T1000 (cell line): ENCODE data around the gene KRT33B.

Experiments
- DNase-seq: peaks from one replicate; lab custom pipeline; 2025; ENCODE audit warnings: mixed read lengths; lab: John Stamatoyannopoulos, UW

KRT33B gene

DNA sequence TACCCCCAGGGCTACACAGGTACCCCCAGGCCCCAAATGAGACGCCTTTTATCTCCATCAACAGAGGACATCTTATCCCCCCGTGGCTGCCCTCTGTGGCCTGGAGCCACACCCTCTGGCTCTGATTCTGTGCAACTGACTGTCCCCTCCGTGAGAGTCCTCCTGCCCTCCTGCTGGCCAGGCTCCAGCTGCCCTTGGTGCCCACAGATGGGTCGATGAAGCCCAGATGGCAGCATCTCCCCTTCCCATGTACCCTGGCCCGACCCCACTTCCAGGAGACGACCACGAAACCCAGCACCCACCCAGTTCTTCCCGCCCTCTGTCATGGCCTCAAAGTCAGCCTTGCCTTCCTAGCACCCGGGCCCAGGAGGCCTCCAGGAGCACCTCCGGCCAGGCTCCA is 44.5 kb downstream of the KRT33B start:
- no peak for DNase-seq

DNA sequence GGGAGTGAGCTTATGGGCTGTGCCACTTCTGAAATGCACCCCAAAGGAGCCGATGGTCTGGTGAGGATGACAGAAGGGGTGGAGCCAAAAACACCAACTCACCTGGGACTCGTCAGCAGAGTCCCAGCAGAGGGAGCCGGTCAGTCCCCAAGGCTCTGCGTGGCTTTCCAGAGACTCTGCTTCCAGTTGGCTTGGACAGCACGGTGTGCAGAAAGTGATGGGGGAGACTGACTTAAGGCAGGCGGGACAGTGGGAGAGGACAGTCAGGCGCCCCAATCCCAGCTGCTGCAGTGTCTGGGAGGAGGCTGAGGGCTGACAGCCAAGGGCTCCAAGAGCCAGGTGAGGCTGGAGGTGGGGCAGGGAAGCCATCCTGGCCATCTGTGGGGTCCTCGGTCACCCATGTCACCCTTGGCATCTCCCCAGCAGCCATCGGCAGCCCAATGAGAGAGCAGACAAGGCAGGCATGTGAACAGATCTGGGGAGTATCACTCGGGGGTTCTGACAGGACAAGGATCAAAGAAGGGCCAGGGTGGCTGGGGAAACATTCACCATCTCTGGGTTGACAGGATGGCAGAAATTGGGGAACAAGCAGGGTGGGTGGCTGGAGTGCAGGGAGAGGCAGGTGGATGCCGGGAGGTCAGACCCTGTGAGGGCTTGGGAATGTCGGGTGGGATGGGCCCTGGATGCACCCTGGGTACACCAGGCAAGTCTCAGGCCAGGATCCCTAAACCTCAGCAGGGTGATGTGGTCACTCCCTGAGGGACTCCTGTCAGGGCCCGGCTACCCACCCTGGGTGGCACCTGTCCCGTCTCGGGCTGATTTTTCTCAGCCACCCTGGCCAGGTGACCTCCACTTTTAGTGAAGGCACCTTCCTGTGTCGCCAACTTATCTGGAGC is 45.2 kb downstream of the KRT33B start:
- no peak for DNase-seq

DNA sequence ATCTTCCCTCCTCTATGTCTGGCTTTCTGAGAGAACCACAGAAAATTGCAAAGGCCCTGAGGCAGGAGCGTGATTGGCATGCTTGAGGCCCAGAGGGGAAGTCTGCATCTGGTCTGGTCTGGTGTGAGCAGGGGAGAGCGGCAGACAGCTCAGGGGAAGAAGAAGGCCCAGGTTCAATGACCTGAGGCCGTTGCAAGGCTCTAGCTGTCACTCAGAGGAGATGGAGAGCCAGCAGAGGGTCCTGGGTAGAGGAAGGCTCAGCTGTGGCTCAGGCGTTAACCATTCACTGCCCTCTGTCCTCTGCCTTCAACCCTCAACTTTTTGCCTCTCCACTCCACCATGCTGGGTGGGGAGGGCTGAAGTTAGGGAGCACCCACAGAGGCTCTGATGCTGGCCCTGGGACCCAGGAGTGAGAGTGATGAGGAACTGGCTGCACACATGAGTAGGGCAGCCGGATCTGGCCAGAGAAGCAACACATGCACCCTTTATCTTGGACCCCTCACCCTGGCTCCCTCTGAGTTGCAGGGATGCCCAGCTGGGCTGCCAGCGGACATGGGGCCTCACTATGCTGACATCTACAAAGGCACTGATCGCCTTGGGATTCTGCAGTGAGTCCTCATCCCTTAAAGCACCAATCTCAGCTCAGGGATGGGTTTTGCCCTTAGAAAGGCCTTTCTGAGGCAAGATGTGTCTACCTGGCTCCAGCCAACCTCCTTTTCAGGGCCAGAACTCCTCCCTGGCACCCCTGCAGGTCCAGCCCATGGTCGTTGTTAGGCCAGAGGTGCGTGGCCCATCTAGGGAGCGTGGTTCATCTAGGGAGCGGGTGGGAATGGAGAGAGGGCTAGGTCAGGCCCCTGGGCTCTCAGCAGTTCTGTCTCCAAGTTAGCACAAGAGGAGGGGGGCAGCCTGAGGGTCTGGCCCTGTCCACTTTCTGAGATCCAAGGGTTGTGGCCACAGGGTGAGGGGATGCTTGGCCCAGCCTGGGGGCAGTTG is 46.4 kb downstream of the KRT33B start:
- no peak for DNase-seq

DNA sequence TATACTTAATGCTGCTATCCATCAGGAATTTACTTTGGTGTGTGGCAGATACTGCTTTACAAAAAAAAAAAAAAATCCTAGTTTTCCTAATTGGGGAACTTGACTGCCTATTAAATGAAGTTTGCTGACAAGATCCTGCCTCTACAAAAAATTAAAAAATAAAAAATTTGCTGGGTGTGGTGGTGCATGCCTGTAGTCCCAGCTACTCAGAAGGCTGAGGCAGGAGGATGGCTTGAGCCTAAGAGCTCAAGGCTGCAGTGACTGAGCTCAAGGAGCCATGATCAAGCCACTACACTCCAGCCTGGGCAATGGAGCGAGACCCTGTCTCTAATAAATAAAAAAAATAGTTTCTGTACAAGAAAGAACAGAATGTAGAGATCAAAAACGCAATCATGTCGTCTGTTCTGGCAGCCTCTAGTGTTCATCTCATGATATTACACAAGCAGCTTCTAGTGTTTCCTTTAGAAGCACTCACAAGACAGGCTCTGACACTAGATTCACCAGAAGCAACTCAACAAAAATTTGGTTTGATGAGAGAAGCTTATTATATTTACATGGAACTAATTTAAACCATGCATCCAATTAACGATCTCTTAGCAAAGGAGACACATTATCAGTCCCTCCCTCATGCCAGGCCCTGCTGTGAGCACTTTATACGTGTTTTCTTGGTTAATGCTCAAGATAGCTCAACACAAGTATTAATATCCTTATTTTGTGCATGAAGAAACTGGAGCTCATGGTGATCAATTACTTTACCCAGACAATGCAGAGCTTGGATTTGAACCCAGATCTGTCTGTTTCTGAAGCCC is 47.3 kb downstream of the KRT33B start:
- no peak for DNase-seq

DNA sequence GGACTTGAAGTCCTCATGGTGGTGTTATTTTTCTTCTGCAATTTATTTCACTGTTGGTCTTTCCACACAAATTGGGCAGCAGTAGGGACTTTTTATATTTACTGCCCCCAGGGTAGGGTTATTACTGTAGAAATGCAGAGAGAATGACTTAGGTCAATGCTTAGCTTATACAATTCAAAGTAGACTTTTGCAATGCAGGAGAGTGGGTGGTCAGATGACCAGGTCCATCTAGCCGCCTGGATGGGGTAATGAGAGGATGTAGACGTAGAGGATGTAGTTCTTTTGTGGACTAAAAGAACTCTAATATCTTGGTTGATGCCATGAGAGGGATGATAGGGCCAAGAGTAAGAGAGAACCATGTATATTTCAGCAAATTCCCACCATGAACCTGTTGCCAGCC is 51.4 kb downstream of the KRT33B start:
- no peak for DNase-seq

DNA sequence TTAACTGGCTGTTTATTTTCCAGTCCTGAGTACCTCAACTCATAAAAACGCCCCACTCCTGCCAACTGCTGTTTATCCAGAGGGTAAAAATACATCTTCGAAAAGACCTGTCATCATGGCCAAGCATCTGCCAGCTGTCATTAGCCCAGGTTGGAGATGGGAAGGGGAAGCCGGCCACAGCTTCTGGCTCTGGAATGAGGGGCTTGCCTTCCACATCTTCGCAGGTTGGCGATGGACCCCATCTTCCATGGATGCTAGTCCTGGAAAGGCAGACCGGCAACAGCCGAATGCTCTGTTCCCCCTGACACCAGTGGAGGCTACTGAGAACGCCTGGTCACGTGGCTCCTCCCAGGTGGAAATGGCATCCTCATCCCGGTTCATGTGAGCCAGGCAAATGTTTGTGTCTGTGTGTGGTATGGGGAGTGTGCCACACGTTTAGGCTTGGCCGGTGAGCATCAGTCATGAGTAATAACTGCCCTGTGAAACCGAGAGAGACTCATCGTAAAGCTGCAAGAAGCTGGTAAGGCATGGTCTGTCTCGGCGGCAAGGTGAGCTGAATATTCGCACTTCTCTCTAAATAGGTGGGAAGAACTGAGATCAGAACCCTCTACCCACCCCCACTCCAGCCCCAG is 53.7 kb downstream of the KRT33B start:
- DNase-seq = no peak

DNA sequence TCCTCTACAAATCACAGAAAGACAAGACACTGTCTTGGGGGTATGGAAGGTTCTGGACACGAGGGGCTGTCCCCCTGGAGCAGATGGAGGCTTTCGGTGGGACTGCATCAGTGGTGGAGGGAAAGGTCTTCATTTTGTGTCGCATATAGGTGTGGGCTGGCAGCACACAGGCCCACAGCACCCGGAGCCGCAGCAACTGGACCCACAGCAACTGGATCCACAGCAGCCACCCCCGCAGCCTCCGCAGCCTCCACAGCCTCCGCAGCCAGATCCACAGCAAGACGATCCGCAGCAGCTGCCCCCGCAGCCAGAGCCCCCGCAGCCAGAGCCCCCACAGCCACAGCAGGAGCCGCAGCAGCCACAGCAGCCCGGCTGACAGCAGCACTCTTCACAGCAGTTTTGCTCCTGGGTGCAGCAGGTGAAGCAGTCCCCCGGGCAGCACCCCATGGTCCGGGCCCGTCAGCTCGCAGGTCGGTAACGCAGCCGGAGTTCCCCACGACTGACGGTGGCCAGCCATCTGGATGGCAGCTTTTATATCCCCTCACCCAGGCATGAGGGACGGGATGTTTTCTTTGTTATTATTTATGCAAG is 54.3 kb downstream of the KRT33B start, which contains the start of gene KRTAP17-1:
TSS of gene KRTAP17-1 (minus strand) at position 507 of the 591 bp plus-strand sequence. CDS start at position 447, 60 bp downstream.
- DNase-seq = no peak
